Left lung (tissue), 10 donors: ENCODE measurements around the gene USP32. TPM values are rescaled to one million over a fixed set of nuclear protein-coding genes. Genes with fewer than 3 reads are reported as not detected.
A peak's percentile ranks its signal among the peaks of the same experiment; 100 is the strongest.

Experiments used
- ATAC-seq: fragments of 200-7000 bp; cut with Tn5 transposase; one replicate; pipeline ENCODE4 v1.9.1; 2020; ENCODE audit warnings: moderate library complexity
- DNase-seq, 4 donors: peaks; one replicate each; pipeline ENCODE4 v3.0.0-alpha.2; 2013 to 2020
- H3K27ac ChIP-seq, 2 donors: fragments of 200-600 bp; sonication (generic) in 1 of 2; one replicate each; pipeline versions ENCODE4 v1.5.0 to v1.8.0; 2020 to 2021
- H3K27me3 ChIP-seq, 2 donors: fragments of 200-600 bp; sonication (generic) in 1 of 2; one replicate each; pipeline versions ENCODE4 v1.5.0 to v1.8.0; 2020 to 2021
- H3K36me3 ChIP-seq, 2 donors: fragments of 200-600 bp; sonication (generic) in 1 of 2; one replicate each; pipeline versions ENCODE4 v1.5.0 to v1.8.0; 2020 to 2021
- H3K4me1 ChIP-seq, 2 donors: fragments of 200-600 bp; one replicate each; pipeline ENCODE4 v1.8.0; 2021
- H3K4me3 ChIP-seq, 2 donors: fragments of 200-600 bp; sonication (generic) in 1 of 2; one replicate each; pipeline versions ENCODE4 v1.5.0 to v1.8.0; 2020 to 2021; ENCODE audit warnings: mild to moderate bottlenecking in 1 of 2
- H3K9me3 ChIP-seq, 2 donors: fragments of 200-600 bp; sonication (generic) in 1 of 2; one replicate each; pipeline versions ENCODE4 v1.5.0 to v1.8.0; 2020 to 2021
- CTCF ChIP-seq, 2 donors: fragments of 200-600 bp; sonication (generic) in 1 of 2; IDR thresholded peaks; one replicate each; pipeline versions ENCODE4 v1.5.0 to v1.8.0; 2021; ENCODE audit warnings: antibody characterized with exemption in 2 of 2
- intact Hi-C, 2 donors: fragments of 100-400 bp; cut with DNase I; formaldehyde crosslinking; loops; one replicate each; pipeline versions ENCODE4 v1.11.2 to v1.14.2; 2022
- polyA plus RNA-seq, 6 donors: library from polyadenylated mRNA; unstranded; fragments of 120-200 nt; gene quantifications; one replicate each; pipeline ENCODE4 v1.2.1, GENCODE V29; 2013; ENCODE audit not compliant: insufficient read length in 6 of 6
- total RNA-seq, 2 donors: library from RNA; stranded (reverse); fragmentation: NEBNext Ultra II Directional; extraction: Animal tissue kit (Norgen Biotek cat#: 25700); gene quantifications; one replicate each; pipeline ENCODE4 v1.2.1, GENCODE V29; 2021
- donor health status: DM: no; HTN: yes; CAD: no.
- donor health status: DM: no; HTN: no; CAD: no.

Gene USP32
- total and polyA plus RNA-seq, 8 donors: 30.7 to 73.2 (median 37.7) TPM

GRCh38 chr17:60163108-60163784 is 228.7 kb downstream of the USP32 start:
- peaks cover 0 to 18% of the 10 kb centered on the region in 2 donors for H3K27me3 ChIP-seq
- H3K27ac ChIP-seq: peak overlapping the region; percentile 4 to 76
- H3K4me3 ChIP-seq: no peak overlapping the region
- DNase-seq: peak in 1 of 4 donors; percentile 38
- H3K36me3 ChIP-seq: peaks cover 0 to 14% of the 10 kb centered on the region in 2 donors
- H3K9me3 ChIP-seq: no peaks in the 10 kb centered on the region
- intact Hi-C loops: no loop called here
- ATAC-seq: no peak
- peaks cover 0 to 31% of the 10 kb centered on the region in 2 donors for H3K4me1 ChIP-seq
- TF ChIP-seq CTCF (IDR thresholded peaks at IDR 0.05): no peak

- Histone ChIP-seq H3K4me3 (no peak overlapping the region), H3K36me3 (peaks cover 0 to 18% of the 10 kb centered on the region in 2 donors), H3K27me3 (peaks cover 0 to 20% of the 10 kb centered on the region in 2 donors), H3K27ac (peak overlapping the region in 1 of 2 donors; percentile 76), H3K9me3 (no peaks in the 10 kb centered on the region), H3K4me1 (peaks cover 0 to 21% of the 10 kb centered on the region in 2 donors)
- no peak for TF ChIP-seq CTCF (IDR thresholded peaks at IDR 0.05)
- peak in 1 of 4 donors; percentile 84 for DNase-seq
- intact Hi-C loops: no loop called here
- peak; percentile 37 for ATAC-seq
These were observed 230.2 kb downstream of the USP32 start for GRCh38 chr17:60161598-60162330.

- intact Hi-C loops: no loop called here
- no peak overlapping the region for H3K4me3 ChIP-seq
- peak overlapping the region in 1 of 2 donors; percentile 76 for H3K27ac ChIP-seq
- H3K4me1 ChIP-seq: peaks cover 0 to 17% of the 10 kb centered on the region in 2 donors
- DNase-seq: no peak
- TF ChIP-seq CTCF (IDR thresholded peaks at IDR 0.05): no peak
- H3K27me3 ChIP-seq: peaks cover 0 to 20% of the 10 kb centered on the region in 2 donors
- no peak for ATAC-seq
- peaks cover 0 to 18% of the 10 kb centered on the region in 2 donors for H3K36me3 ChIP-seq
- H3K9me3 ChIP-seq: no peaks in the 10 kb centered on the region
These were observed 231.0 kb downstream of the USP32 start for GRCh38 chr17:60160829-60161501.

GRCh38 chr17:60159479-60159866 is 232.5 kb downstream of the USP32 start:
- Histone ChIP-seq H3K36me3 (peaks cover 0 to 18% of the 10 kb centered on the region in 2 donors), H3K4me1 (peaks cover 0 to 24% of the 10 kb centered on the region in 2 donors), H3K27me3 (peaks cover 0 to 20% of the 10 kb centered on the region in 2 donors), H3K9me3 (no peaks in the 10 kb centered on the region), H3K27ac (peak overlapping the region in 1 of 2 donors; percentile 28), H3K4me3 (no peak overlapping the region)
- TF ChIP-seq CTCF (IDR thresholded peaks at IDR 0.05): no peak
- intact Hi-C loops: no loop called here
- ATAC-seq (no peak), DNase-seq (no peak)
